ENCODE results near the gene ZNF518A. TPM values are rescaled to one million over a fixed set of nuclear protein-coding genes. Genes with fewer than 3 reads are reported as not detected.

Gene ZNF518A
- total RNA-seq, 1 donor: 20.8 TPM

GRCh38 chr10:96118604-96119450 lies 11.3 kb upstream of the ZNF518A start:
- no peak overlapping the region for H3K4me3 ChIP-seq (ENCODE audit: low read depth, low read length)
- DNase-seq (ENCODE audit: low read depth): no peak
- TF ChIP-seq CTCF (IDR thresholded peaks at IDR 0.05; ENCODE audit: insufficient read depth, low read length): no peak

- no peak for TF ChIP-seq CTCF (IDR thresholded peaks at IDR 0.05; ENCODE audit: insufficient read depth, low read length)
- no peak overlapping the region for H3K4me3 ChIP-seq (ENCODE audit: low read depth, low read length)
- DNase-seq (ENCODE audit: low read depth): no peak
These were observed 7.3 kb upstream of the ZNF518A start for GRCh38 chr10:96122824-96123223.

DNA sequence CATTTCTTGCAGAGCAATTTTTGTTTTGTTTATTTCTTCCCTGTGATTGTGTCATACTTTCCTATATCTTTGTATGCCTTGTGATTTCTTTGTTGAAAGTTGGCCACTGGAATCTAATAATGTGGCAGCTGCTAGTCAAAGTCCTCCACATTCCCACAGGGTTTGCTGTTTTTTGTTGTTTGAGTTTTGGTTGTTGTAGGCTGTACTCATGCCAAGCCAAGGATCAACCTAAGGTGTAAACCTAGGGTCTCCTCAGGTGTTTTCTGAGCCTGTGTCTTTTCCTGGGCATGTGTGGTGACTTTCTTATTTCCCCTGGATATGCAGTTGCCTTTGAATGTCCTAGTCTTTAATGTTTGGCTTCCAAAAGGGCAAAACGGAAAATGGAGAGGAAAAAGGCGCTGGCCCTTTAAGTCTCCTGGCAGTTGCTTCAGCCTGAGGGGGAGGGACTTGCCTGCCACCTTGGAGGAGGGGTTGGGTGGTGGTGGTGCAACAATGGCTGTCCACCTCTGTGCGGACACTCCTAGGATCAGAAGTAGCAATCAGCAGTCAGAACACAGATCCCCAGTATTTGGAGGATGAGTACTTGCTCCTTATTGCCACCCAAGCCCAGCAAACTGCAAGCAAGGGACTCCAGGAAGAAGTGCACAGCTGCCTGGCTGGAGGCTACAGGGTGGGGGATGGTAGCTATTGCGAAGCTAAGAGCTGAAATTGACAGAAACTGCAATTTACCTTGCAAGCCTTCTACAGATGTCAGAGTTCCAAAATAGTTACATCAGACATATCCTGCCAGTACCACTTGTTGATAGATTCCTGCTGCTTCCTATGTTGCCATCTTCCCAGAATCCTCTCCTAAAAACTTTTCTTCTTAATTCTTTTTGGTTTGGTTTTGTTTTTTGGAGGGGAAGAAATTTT lies 5.6 kb upstream of the ZNF518A start:
- DNase-seq (ENCODE audit: low read depth): peak; percentile 42
- peak overlapping the region; percentile 51 for H3K4me3 ChIP-seq (ENCODE audit: low read depth, low read length)
- TF ChIP-seq CTCF (IDR thresholded peaks at IDR 0.05; ENCODE audit: insufficient read depth, low read length): no peak

DNA sequence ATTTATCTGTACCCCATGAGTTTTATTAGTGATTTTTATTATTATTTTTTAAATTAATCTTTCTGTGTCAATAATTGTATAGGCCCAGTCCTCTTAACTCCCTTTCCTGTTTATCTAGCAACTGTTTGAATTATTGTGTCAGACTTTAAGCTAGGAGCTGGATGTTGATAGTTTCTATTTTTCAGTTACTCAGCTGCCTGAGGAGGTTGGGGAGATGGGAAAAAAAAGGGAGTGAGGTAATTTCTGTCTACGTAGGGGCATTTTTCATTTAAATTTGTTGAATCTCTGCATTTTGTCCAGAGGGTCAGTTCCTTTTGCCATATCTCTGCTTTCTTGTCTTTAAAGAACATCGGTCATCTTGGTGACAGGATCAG lies 5.0 kb upstream of the ZNF518A start:
- no peak for DNase-seq (ENCODE audit: low read depth)
- H3K4me3 ChIP-seq (ENCODE audit: low read depth, low read length): no peak overlapping the region
- no peak for TF ChIP-seq CTCF (IDR thresholded peaks at IDR 0.05; ENCODE audit: insufficient read depth, low read length)

DNA sequence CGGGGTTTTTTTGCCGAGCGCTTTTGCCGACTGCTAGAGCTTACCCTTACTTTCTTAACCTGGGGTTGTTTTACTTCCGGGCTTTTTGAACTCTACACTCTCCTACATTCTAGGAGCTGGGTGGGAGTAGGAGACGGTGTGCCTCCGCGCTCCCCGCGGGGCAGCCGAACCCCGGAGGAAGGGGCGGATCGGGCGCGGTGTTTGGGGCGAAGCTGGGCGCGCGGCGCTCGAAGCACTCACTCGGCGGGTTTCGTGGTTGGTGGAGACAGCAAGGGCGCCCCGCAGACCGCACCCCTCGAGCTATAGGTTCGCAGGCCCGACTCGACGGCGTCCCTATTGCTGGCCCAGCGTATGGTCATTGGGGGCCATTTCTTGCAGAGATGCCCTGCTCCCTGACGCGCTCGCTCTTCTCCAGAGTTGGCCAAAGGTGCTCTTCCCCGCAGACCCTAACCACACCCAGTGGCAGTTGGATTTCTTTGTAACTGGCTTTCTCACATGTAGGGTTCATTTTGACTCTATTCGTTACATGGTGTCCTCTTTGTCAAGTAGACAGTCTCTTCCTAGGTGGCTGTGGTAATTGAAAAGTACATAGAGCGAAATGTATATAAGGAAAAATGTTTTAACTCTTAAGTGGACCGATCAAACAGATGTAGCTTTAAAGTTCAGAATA lies 364 bp downstream of the ZNF518A start:
- no peak for DNase-seq (ENCODE audit: low read depth)
- H3K4me3 ChIP-seq (ENCODE audit: low read depth, low read length): peak overlapping the region; percentile 87
- no peak for TF ChIP-seq CTCF (IDR thresholded peaks at IDR 0.05; ENCODE audit: insufficient read depth, low read length)

GRCh38 chr10:96131621-96132020 lies 1.5 kb downstream of the ZNF518A start:
- no peak overlapping the region for H3K4me3 ChIP-seq (ENCODE audit: low read depth, low read length)
- DNase-seq (ENCODE audit: low read depth): no peak
- TF ChIP-seq CTCF (IDR thresholded peaks at IDR 0.05; ENCODE audit: insufficient read depth, low read length): no peak
